MCF 10A (cell line): Measurements from ENCODE around the gene BEST3. TPM values are rescaled to one million over a fixed set of nuclear protein-coding genes. Genes with fewer than 3 reads are reported as not detected.

ENCODE experiments used
- BruUV-seq: library from RNA; stranded (reverse); fragments of 400-500 nt; replicated peaks from 2 replicates; lab custom pipeline; 2021; lab: Mats Ljungman, UMichigan
- CTCF ChIA-PET: fragments of 300-600 bp; sonication (Branson Sonifier 250); formaldehyde crosslinking; extraction: SDS; loops from one replicate; lab custom pipeline; 2021; ENCODE audit warnings: antibody characterized with exemption, inconsistent platforms; lab: Yijun Ruan, JAX
- POLR2A ChIA-PET: fragments of 300-600, 350-650 bp; sonication (Branson Sonifier 250); formaldehyde crosslinking; extraction: SDS; loops from one replicate; lab custom pipeline; 2020; ENCODE audit warnings: antibody characterized with exemption, inconsistent platforms; lab: Yijun Ruan, JAX
- DNase-seq: peaks from one replicate; pipeline ENCODE4 v3.0.0-alpha.2; 2018; ENCODE audit not compliant: unreplicated experiment
- H3K27ac Mint-ChIP-seq: one replicate; pipeline ENCODE4 v1.8.0; 2022; ENCODE audit warnings: mild to moderate bottlenecking, low read depth, mixed read lengths; ENCODE audit not compliant: unreplicated experiment
- H3K27me3 Mint-ChIP-seq: one replicate; pipeline ENCODE4 v1.8.0; 2022; ENCODE audit warnings: mixed read lengths; ENCODE audit not compliant: insufficient read depth, unreplicated experiment
- H3K36me3 Mint-ChIP-seq: one replicate; pipeline ENCODE4 v1.8.0; 2022; ENCODE audit warnings: mild to moderate bottlenecking, moderate library complexity, mixed read lengths; ENCODE audit not compliant: insufficient read depth, unreplicated experiment
- H3K4me1 Mint-ChIP-seq: one replicate; pipeline ENCODE4 v1.8.0; 2022; ENCODE audit warnings: mixed read lengths; ENCODE audit not compliant: insufficient read depth, unreplicated experiment
- H3K4me3 Mint-ChIP-seq: one replicate; pipeline ENCODE4 v1.8.0; 2022; ENCODE audit warnings: mild to moderate bottlenecking, moderate library complexity, mixed read lengths; ENCODE audit not compliant: unreplicated experiment
- H3K9me3 Mint-ChIP-seq: one replicate; pipeline ENCODE4 v1.8.0; 2022; ENCODE audit warnings: mixed read lengths; ENCODE audit not compliant: unreplicated experiment
- CTCF ChIP-seq: fragments of 200-600 bp; IDR thresholded peaks from one replicate; pipeline ENCODE4 v1.8.0; 2022; ENCODE audit warnings: antibody characterized with exemption, mild to moderate bottlenecking; ENCODE audit not compliant: unreplicated experiment
- intact Hi-C: fragments of 100-400 bp; cut with micrococcal nuclease; formaldehyde crosslinking; loops from 2 replicates; pipeline ENCODE4 v1.14.1; 2022
- total RNA-seq: library from RNA; stranded (reverse); gene quantifications from 2 replicates; pipeline ENCODE4 v1.2.3, GENCODE V29; 2022

The BEST3 gene
- total RNA-seq, 1 experiment from 2014 or later = 0.56 TPM

DNA sequence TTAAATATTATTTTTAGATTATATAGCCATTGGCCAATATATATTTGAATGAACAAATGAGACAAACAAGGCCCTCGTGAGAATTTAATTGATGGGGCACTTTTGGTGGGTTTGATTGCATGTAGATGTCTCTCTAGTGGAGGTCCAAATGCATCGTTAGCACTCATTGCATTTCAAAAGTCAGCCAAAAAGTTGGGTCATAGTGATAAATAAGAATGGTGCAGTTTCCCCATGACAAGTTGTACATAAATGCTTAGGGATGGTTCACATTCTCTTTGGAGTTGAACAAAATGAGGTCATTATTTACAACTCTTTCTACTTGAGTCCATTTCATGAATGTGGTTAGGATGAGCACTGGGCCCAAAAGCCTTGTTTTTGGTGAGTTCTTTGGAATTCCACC lies 1.0 kb downstream of the BEST3 start:
- H3K27ac Mint-ChIP-seq = no peak overlapping the region
- no peaks in the 10 kb centered on the region for H3K4me1 Mint-ChIP-seq
- H3K9me3 Mint-ChIP-seq = no peaks in the 10 kb centered on the region
- no peak for TF ChIP-seq CTCF
- intact Hi-C loops = no loop called here
- BruUV-seq = no TSS peak
- no peaks in the 10 kb centered on the region for H3K36me3 Mint-ChIP-seq
- CTCF ChIA-PET = interaction anchor here (0.9 kb wide), 1 partner anchor 56 kb away, joined by 3 read pairs; no protein-coding TSS in a partner anchor
- no peak overlapping the region for H3K4me3 Mint-ChIP-seq
- DNase-seq = no peak
- H3K27me3 Mint-ChIP-seq = no peaks in the 10 kb centered on the region
- POLR2A ChIA-PET = no interaction called here

DNA sequence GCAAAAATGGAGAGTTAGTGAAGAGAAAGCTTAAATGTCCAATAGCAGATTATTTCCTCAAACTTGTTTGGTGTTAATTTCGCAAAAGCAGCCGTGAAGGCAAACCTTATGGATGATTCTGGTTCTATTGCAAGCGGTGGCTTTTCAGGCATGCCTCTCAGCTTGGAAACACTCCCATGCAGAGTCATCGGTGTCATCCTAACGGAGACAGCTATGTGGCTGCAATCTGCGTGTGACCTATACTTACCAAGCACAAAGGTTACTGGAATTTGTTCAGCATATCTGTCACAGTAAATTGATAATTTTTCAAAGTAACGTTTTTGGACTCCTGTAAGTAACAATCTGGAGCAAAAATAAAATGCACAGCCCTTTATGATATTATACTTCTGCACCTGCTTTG lies 5.0 kb downstream of the BEST3 start:
- DNase-seq = no peak
- no peak for TF ChIP-seq CTCF
- H3K27me3 Mint-ChIP-seq = no peaks in the 10 kb centered on the region
- no peaks in the 10 kb centered on the region for H3K9me3 Mint-ChIP-seq
- ChIA-PET CTCF (no interaction called here), POLR2A (interaction anchor here (0.6 kb wide), 1 partner anchor 219 kb away, joined by 3 read pairs; no protein-coding TSS in a partner anchor)
- no peak overlapping the region for H3K27ac Mint-ChIP-seq
- intact Hi-C loops = no loop called here
- H3K4me3 Mint-ChIP-seq = no peak overlapping the region
- no peaks in the 10 kb centered on the region for H3K36me3 Mint-ChIP-seq
- no TSS peak for BruUV-seq
- H3K4me1 Mint-ChIP-seq = peaks cover 7% of the 10 kb centered on the region

- CTCF ChIA-PET = interaction anchor here (1.5 kb wide), 1 partner anchor 50 kb away, joined by 7 read pairs; no protein-coding TSS in a partner anchor
- Mint-ChIP-seq H3K27ac (peak overlapping the region; percentile 88), H3K4me1 (peaks cover 27% of the 10 kb centered on the region), H3K4me3 (peak overlapping the region; percentile 41), H3K27me3 (no peaks in the 10 kb centered on the region), H3K9me3 (no peaks in the 10 kb centered on the region), H3K36me3 (no peaks in the 10 kb centered on the region)
- DNase-seq = no peak
- no TSS peak for BruUV-seq
- POLR2A ChIA-PET = interaction anchor here (0.6 to 1.3 kb wide), 3 partner anchors 12 to 288 kb away, joined by 3 to 4 read pairs (median 3); no protein-coding TSS in a partner anchor
- intact Hi-C loops = no loop called here
- no peak for TF ChIP-seq CTCF
Measured at GRCh38 chr12:69689638-69690037, 9.5 kb downstream of the BEST3 start.

DNA sequence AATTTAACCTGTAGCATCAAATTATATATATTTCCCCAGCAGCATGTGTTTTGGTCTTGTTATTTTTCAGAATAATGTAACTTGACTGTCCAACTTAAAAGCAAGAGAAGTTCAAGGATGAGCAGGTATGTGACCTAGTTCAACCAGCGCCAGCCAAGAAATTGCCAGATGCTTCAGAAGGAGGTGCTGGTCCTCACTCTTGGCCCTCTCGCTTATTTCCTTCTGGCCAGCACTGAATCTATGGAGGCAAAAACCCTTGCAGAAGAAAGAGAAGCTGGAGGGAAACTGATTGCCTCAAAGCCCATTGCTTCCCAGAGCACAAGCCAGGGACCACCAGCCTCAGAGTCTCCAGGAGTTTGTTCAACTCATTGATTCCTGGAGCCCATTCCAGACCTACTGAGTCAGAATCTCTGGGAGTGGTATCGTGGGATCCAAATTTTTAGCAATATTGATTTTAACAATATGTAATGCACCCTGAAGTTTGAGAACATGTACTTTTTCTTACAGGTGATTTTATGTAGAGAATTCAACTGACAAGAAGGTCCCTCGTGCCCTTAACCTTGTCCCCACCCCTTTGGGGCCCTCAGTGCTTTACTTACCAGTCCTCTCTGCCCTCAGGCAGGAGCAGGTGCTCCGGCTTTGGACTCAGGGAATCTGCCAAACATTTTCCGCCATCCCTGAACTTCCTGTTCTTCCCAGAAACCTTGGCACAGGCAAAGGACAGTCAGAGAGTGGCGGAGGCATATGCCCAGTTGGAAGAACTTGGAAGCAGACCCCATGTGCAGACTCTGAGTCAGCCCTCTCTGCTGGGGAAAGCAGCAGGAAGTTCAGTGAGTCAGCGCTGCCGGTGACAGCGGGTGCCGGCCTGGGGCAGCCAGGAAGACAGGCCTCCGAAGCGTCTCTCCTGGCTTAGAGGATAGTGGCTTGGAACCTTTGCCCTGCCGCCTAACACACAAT lies 10.4 kb downstream of the BEST3 start:
- Mint-ChIP-seq H3K27ac (peak overlapping the region; percentile 88), H3K9me3 (no peaks in the 10 kb centered on the region), H3K36me3 (no peaks in the 10 kb centered on the region), H3K27me3 (no peaks in the 10 kb centered on the region), H3K4me3 (peak overlapping the region; percentile 41), H3K4me1 (peaks cover 27% of the 10 kb centered on the region)
- BruUV-seq = no TSS peak
- intact Hi-C loops = no loop called here
- POLR2A ChIA-PET = interaction anchor here (0.6 to 1.2 kb wide), 2 partner anchors 13 to 287 kb away, joined by 3 to 4 read pairs; no protein-coding TSS in a partner anchor
- peak; percentile 98 for DNase-seq
- no peak for TF ChIP-seq CTCF
- CTCF ChIA-PET = interaction anchor here (0.5 to 1.5 kb wide), 2 partner anchors 49 to 769 kb away, joined by 3 to 7 read pairs; no protein-coding TSS in a partner anchor
